Activated CD8-positive, alpha-beta memory T cell treated with anti-CD3 and anti-CD28 coated beads for 48 hours (primary cell): ENCODE data around the gene TIGD4.

Source experiments
- DNase-seq, 3 experiments: peaks; one replicate each; pipeline ENCODE4 v3.0.0-alpha.2; 2020; ENCODE audit warnings: low read depth in 2 of 3, low spot score in 2 of 3

Gene TIGD4

DNA sequence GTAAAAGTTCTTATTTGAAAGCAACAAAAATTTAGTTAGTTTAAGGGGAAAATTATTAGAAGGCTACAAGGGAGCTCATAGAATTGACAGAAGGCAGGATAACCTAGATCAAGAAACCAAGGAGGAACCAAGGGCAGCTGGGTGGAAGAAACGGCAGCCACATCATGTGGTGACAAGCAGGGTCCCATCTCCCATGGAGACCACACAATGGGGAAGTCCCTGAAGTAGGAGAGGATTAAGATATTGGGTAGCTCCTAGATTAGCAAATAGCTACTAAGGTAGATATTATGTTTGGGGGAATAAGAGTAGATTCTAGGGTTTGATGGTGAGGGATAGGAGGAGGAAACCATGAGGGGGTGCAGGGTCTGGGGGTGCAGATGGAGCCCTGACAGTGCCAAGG, 51.7 kb downstream of the TIGD4 start:
- DNase-seq, result no peak

DNA sequence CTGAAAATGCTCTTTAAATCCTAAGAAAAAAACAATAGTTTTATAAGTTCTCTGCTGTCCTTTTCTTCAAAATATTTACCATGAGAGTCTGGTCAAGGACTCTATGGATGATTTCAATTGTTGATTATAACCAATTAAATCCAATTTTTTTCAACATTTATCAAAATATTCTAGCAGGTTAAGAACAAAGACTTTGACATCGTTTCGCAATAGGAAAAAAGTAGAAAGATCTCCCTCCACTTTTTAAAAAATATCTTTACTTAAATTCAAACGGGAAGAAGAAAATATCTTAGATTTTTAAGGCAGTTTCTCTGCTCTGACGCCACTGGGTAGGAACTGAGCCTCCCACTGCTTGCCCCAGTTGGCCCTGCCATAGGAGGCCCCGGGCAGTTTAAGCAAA, 55.0 kb downstream of the TIGD4 start:
- no peak for DNase-seq

DNA sequence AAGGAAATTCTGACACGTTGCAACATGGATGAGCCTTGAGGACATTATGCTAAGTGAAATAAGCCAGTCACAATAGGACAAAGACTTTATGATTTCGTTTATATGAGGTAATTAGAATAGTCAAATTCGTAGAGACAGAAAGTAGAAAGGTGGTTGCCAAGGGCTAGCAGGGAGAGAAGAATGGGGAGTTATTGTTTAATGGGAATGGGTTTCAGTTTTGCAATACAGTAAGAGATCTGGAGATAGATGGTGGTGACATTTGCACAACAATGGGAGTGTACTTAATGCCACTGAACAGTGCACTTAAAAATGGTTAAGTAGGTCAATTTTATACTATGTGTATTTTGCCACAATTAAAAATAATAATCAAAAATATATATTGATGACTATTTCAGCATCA, 56.3 kb downstream of the TIGD4 start:
- no peak for DNase-seq

DNA sequence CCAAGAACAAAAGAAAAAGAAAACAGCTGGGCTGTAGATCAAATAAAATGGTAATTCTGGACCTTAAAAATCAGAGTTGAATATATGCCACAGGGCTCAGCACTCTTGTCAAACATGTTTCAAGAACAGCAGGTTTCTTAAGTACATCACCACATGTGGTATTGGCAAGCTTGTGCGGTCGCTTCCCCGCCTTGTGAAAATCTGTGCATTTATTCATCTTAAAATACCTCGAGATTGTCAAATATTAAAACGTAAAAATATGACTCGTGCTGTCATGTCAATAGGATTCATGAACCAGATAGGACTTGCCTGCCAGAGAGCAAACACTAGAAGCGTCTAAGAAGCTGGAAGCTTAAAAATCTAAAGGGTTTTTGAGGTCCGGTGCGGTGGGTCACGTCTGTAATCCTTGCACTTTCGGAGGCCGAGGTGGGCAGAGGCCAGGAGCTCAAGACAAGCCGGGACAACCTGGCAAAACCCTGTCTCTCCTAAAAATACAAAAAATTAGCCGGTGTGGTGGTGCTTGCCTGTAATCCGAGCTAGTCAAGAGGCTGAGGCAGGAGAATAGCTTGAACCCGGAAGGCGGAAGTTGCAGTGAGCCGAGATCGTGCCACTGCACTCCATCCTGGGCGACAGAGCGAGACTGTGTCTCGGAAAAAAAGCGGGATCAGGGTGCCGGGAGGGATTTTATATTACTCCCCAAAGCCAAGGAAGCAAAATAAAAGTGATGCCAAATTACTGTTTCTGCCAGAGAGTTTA, 59.6 kb downstream of the TIGD4 start:
- DNase-seq, result no peak
